CD14-positive monocyte (primary cell): Measurements from ENCODE around the gene SNX8. TPM values are rescaled to one million over a fixed set of nuclear protein-coding genes. Genes with fewer than 3 reads are reported as not detected.

Experiments
- DNase-seq, 3 donors: peaks; one replicate each; pipeline ENCODE4 v3.0.0-alpha.2; 2011 to 2022
- H2AFZ ChIP-seq: 2 replicates; pipeline ENCODE4 v1.6.0; 2012; ENCODE audit warnings: mild to moderate bottlenecking, low read depth, low read length, inconsistent platforms; ENCODE audit not compliant: insufficient read depth, poor library complexity, severe bottlenecking
- H3K27ac ChIP-seq, 2 donors: 1 replicate in 1 of 2; 2 replicates in 1 of 2; pipeline ENCODE4 v1.5.1; 2012 to 2013; ENCODE audit warnings: low read length in 2 of 2, control low read depth in 1 of 2, inconsistent platforms in 1 of 2, low read depth in 1 of 2, mild to moderate bottlenecking in 1 of 2
- H3K27me3 ChIP-seq, 2 donors: one replicate each; pipeline versions ENCODE4 v1.6.0 to v1.6.1; 2011 to 2013; ENCODE audit warnings: low read length in 2 of 2; ENCODE audit not compliant: control insufficient read depth in 2 of 2, insufficient read depth in 2 of 2
- H3K36me3 ChIP-seq, 2 donors: replicated peaks in 1 of 2; 1 replicate in 1 of 2; 2 replicates in 1 of 2; pipeline versions ENCODE4 v1.5.1 to v1.6.1; 2012 to 2013; ENCODE audit warnings: low read length in 2 of 2, control low read depth in 1 of 2, inconsistent platforms in 1 of 2, mild to moderate bottlenecking in 1 of 2; ENCODE audit not compliant: insufficient read depth in 2 of 2, control insufficient read depth in 1 of 2
- H3K4me1 ChIP-seq, 2 donors: 1 replicate in 1 of 2; 2 replicates in 1 of 2; pipeline versions ENCODE4 v1.5.1 to v1.6.1; 2012 to 2013; ENCODE audit warnings: low read length in 2 of 2, control low read depth in 1 of 2, inconsistent platforms in 1 of 2, mild to moderate bottlenecking in 1 of 2, moderate library complexity in 1 of 2; ENCODE audit not compliant: insufficient read depth in 2 of 2, control insufficient read depth in 1 of 2
- H3K4me2 ChIP-seq: replicated peaks from 2 replicates; pipeline ENCODE3; 2012; ENCODE audit warnings: low read length, moderate library complexity, mild to moderate bottlenecking; ENCODE audit not compliant: poor library complexity, severe bottlenecking; ENCODE audit errors: extremely low read depth
- H3K4me3 ChIP-seq, 3 experiments: fragments of 200-600 bp in 1 of 3; sonication (generic) in 1 of 3; replicated peaks in 1 of 3; 1 replicate in 2 of 3; 2 replicates in 1 of 3; pipeline ENCODE4 v1.5.1; 2011 to 2013; ENCODE audit warnings: low read length in 3 of 3, mild to moderate bottlenecking in 3 of 3, control low read depth in 2 of 3, low read depth in 2 of 3, inconsistent platforms in 1 of 3, moderate library complexity in 1 of 3
- H3K79me2 ChIP-seq: 2 replicates; pipeline ENCODE4 v1.6.0; 2012; ENCODE audit warnings: mild to moderate bottlenecking, control low read depth, inconsistent platforms, low read length, moderate library complexity; ENCODE audit not compliant: insufficient read depth
- H3K9ac ChIP-seq: 2 replicates; pipeline ENCODE4 v1.6.0; 2017; ENCODE audit warnings: low read length, mild to moderate bottlenecking; ENCODE audit not compliant: insufficient read depth, poor library complexity, severe bottlenecking
- H3K9me3 ChIP-seq, 2 donors: replicated peaks in 1 of 2; 1 replicate in 1 of 2; 2 replicates in 1 of 2; pipeline versions ENCODE4 v1.5.1 to v1.6.1; 2012 to 2013; ENCODE audit warnings: low read length in 2 of 2, control low read depth in 1 of 2; ENCODE audit not compliant: control insufficient read depth in 1 of 2, insufficient read depth in 1 of 2
- H4K20me1 ChIP-seq: 2 replicates; pipeline ENCODE4 v1.6.0; 2012; ENCODE audit warnings: mild to moderate bottlenecking, low read length, control low read depth, moderate library complexity; ENCODE audit not compliant: insufficient read depth
- H3K27ac Mint-ChIP-seq, 7 donors: one replicate each; pipeline ENCODE4 v1.8.0; 2020; ENCODE audit warnings: mild to moderate bottlenecking in 7 of 7, mixed read lengths in 7 of 7, moderate library complexity in 6 of 7, inconsistent platforms in 2 of 7
- H3K27me3 Mint-ChIP-seq, 3 donors: one replicate each; pipeline ENCODE4 v1.8.0; 2021 to 2022; ENCODE audit warnings: low read depth in 3 of 3, mild to moderate bottlenecking in 3 of 3, mixed read lengths in 3 of 3, moderate library complexity in 3 of 3, inconsistent platforms in 1 of 3
- H3K36me3 Mint-ChIP-seq, 2 donors: one replicate each; pipeline ENCODE4 v1.8.0; 2020; ENCODE audit warnings: mixed read lengths in 2 of 2, inconsistent platforms in 1 of 2, mild to moderate bottlenecking in 1 of 2
- H3K4me1 Mint-ChIP-seq: one replicate; pipeline ENCODE4 v1.8.0; 2020; ENCODE audit warnings: mild to moderate bottlenecking, mixed read lengths
- H3K4me3 Mint-ChIP-seq, 2 donors: one replicate each; pipeline ENCODE4 v1.8.0; 2020; ENCODE audit warnings: mild to moderate bottlenecking in 2 of 2, mixed read lengths in 2 of 2, moderate library complexity in 1 of 2
- H3K9me3 Mint-ChIP-seq, 7 donors: one replicate each; pipeline ENCODE4 v1.8.0; 2020 to 2022; ENCODE audit warnings: mixed read lengths in 7 of 7, mild to moderate bottlenecking in 6 of 7, moderate library complexity in 6 of 7, inconsistent platforms in 2 of 7
- WGBS: methylation state at CpG from one replicate; pipeline ENCODE4 v1.1.5; 2013; ENCODE audit warnings: missing lambda C conversion rate; ENCODE audit not compliant: insufficient coverage; 5-methylcytosine and 5-hydroxymethylcytosine counted together
- intact Hi-C, 2 donors: fragments of 100-400 bp; cut with micrococcal nuclease; formaldehyde crosslinking; loops; one replicate each; pipeline versions ENCODE4 v1.15.0 to v1.15.1; 2023
- polyA plus RNA-seq, 3 donors: library from polyadenylated mRNA; depleted of rRNA in 1 of 3; unstranded in 2 of 3; stranded (reverse) in 1 of 3; fragments of 300-500 nt in 2 of 3; fragments of >200 nt in 1 of 3; fragmentation: Illumina TruSeq in 2 of 3; gene quantifications; 1 replicate in 2 of 3; 2 replicates in 1 of 3; pipeline ENCODE4 v1.2.3, GENCODE V29; 2012 to 2021
- TF ChIP-seq, protein P1 (sequence below): fragments of 200-600 bp; IDR thresholded peaks from one replicate; pipeline ENCODE4 v1.8.0; 2022; ENCODE audit warnings: antibody characterized with exemption, mild to moderate bottlenecking

Gene SNX8
- polyA plus RNA-seq, 3 donors = 15.4 to 43.7 (median 41.9) TPM

GRCh38 chr7:2230882-2231281 lies 83.4 kb downstream of the SNX8 start:
- H3K27me3 ChIP-seq = no peaks in the 10 kb centered on the region
- intact Hi-C loops = no loop called here
- Mint-ChIP-seq H3K36me3 (peaks cover 50 to 61% of the 10 kb centered on the region in 2 donors), H3K27ac (peak overlapping the region in 1 of 7 donors; percentile 13), H3K4me1 (peaks cover 31% of the 10 kb centered on the region), H3K27me3 (no peaks in the 10 kb centered on the region), H3K9me3 (peaks cover 0 to 2% (median 0%) of the 10 kb centered on the region in 7 donors), H3K4me3 (no peak overlapping the region)
- peaks cover 13 to 24% of the 10 kb centered on the region in 2 donors for H3K4me1 ChIP-seq
- TF ChIP-seq, protein P1, sequence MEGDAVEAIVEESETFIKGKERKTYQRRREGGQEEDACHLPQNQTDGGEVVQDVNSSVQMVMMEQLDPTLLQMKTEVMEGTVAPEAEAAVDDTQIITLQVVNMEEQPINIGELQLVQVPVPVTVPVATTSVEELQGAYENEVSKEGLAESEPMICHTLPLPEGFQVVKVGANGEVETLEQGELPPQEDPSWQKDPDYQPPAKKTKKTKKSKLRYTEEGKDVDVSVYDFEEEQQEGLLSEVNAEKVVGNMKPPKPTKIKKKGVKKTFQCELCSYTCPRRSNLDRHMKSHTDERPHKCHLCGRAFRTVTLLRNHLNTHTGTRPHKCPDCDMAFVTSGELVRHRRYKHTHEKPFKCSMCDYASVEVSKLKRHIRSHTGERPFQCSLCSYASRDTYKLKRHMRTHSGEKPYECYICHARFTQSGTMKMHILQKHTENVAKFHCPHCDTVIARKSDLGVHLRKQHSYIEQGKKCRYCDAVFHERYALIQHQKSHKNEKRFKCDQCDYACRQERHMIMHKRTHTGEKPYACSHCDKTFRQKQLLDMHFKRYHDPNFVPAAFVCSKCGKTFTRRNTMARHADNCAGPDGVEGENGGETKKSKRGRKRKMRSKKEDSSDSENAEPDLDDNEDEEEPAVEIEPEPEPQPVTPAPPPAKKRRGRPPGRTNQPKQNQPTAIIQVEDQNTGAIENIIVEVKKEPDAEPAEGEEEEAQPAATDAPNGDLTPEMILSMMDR = no peak
- no peak overlapping the region for H3K4me2 ChIP-seq
- 100% methylated on average over 3 of the region's 9 CpGs for WGBS
- peaks cover 23% of the 10 kb centered on the region for H4K20me1 ChIP-seq
- H3K79me2 ChIP-seq = peaks cover 54% of the 10 kb centered on the region
- DNase-seq = no peak
- H3K9ac ChIP-seq = peak overlapping the region; percentile 96
- no peak overlapping the region for H3K27ac ChIP-seq
- H3K4me3 ChIP-seq = no peak overlapping the region
- H2AFZ ChIP-seq = no peak overlapping the region
- H3K36me3 ChIP-seq = peaks cover 47 to 64% of the 10 kb centered on the region in 2 donors
- H3K9me3 ChIP-seq = no peaks in the 10 kb centered on the region

GRCh38 chr7:2230226-2230625 lies 84.0 kb downstream of the SNX8 start:
- H4K20me1 ChIP-seq = peaks cover 23% of the 10 kb centered on the region
- WGBS = 97% methylated on average over 8 of the region's 8 CpGs
- H2AFZ ChIP-seq = no peak overlapping the region
- H3K9me3 ChIP-seq = no peaks in the 10 kb centered on the region
- H3K4me3 Mint-ChIP-seq = no peak overlapping the region
- H3K9me3 Mint-ChIP-seq = peaks cover 0 to 2% (median 0%) of the 10 kb centered on the region in 7 donors
- DNase-seq = no peak
- no peak overlapping the region for H3K4me3 ChIP-seq
- no peak overlapping the region for H3K4me2 ChIP-seq
- peaks cover 49 to 64% of the 10 kb centered on the region in 2 donors for H3K36me3 ChIP-seq
- peaks cover 31% of the 10 kb centered on the region for H3K4me1 Mint-ChIP-seq
- H3K4me1 ChIP-seq = peaks cover 13 to 24% of the 10 kb centered on the region in 2 donors
- H3K27ac Mint-ChIP-seq = peak overlapping the region in 2 of 7 donors; percentile 55 to 67
- H3K79me2 ChIP-seq = peaks cover 50% of the 10 kb centered on the region
- H3K27ac ChIP-seq = no peak overlapping the region
- H3K27me3 ChIP-seq = no peaks in the 10 kb centered on the region
- intact Hi-C loops = no loop called here
- peaks cover 52 to 61% of the 10 kb centered on the region in 2 donors for H3K36me3 Mint-ChIP-seq
- H3K9ac ChIP-seq = no peak overlapping the region
- H3K27me3 Mint-ChIP-seq = no peaks in the 10 kb centered on the region
- TF ChIP-seq, protein P1 = no peak
